Retina (tissue), 1 donor: ENCODE results near the gene SS18L1.
"Not testable (repeated sequence)": the region's sequence is repeated elsewhere in the genome, so short reads cannot be mapped to it uniquely, and the experiment has no call there.

ENCODE experiments used
- DNase-seq: peaks from one replicate; pipeline ENCODE4 v3.0.0-alpha.2; 2016

Gene SS18L1, protein sequence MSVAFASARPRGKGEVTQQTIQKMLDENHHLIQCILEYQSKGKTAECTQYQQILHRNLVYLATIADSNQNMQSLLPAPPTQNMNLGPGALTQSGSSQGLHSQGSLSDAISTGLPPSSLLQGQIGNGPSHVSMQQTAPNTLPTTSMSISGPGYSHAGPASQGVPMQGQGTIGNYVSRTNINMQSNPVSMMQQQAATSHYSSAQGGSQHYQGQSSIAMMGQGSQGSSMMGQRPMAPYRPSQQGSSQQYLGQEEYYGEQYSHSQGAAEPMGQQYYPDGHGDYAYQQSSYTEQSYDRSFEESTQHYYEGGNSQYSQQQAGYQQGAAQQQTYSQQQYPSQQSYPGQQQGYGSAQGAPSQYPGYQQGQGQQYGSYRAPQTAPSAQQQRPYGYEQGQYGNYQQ

GRCh38 chr20:62143081-62143956 lies at the start of gene SS18L1, which contains the start of gene PSMA7:
SS18L1 (plus strand) TSS chr20:62143769; CDS start chr20:62143821, 52 bp downstream.
PSMA7 (minus strand) TSS chr20:62143394; CDS start chr20:62143303, 91 bp downstream.
- peak; percentile 87 for DNase-seq

DNA sequence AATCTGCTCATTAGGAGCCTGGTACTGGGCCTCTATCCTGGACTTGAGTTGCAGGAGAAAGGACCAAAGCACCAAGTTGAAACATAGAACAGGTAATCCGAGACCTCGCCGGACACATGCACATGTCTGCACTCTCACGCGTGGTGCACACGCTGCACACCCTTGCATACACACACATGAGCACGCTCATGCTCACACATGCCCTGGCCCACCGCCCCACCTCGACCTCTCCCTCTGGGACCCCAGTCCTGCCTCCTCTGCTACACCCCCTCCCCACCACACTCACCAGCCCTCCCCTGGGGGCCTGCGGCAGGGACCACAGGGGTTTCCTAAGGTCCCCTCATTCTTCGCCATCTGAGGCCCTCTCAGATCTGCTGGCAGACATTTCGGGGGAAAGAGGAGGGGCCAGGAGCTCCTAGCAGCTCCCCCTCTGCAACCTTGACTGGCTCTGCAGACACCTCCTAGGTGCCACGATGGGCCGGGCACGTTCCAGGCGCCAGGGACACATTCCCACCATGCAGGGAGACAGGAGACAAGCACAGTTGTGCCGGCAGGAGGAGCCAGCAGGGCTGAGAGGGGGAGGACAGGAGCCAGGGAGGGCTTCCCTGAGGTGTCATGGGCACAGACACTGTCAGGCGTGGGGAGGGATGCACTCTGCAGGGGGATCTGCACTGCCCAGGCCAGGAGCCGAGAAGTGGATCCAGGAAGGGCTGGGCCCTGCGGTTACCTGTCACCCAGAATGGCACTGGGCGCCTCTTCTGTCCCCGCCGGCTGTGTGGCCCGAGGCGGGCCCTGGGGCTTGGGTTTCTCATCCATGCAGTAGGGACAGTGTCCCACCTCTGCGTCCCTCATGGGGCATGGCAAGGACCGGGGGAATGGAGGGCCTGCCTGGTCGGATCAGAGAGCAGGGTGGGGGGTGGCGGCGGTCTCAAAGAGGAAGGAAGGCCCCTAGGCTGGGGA lies 46.9 kb upstream of the SS18L1 start:
- DNase-seq = no peak

DNA sequence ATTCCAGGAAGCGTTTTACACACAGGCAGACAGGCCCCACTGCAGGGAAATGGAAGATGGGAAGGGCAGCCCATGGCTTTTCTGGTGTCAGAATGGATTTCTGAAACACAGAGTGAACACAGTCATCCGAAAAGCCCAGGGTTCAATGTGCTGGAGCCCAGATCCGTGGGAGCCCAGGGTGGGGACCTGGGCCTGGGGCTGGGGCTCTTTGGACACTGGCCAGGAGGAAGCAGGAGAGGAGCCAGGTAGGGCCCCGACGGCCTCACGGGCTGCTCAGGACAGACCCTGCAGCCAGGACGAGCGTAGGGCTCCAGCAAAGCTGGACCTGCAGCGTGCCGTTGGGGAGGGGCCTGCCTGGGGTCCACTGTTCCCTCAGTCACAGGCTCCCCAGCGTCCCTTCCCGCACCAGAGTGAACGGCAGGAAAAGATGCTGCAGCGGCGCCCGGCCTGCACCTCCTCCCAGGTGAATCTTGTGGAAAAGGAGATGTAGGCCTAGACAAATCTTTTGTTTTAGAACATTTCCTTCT lies 45.6 kb upstream of the SS18L1 start:
- no peak for DNase-seq

DNA sequence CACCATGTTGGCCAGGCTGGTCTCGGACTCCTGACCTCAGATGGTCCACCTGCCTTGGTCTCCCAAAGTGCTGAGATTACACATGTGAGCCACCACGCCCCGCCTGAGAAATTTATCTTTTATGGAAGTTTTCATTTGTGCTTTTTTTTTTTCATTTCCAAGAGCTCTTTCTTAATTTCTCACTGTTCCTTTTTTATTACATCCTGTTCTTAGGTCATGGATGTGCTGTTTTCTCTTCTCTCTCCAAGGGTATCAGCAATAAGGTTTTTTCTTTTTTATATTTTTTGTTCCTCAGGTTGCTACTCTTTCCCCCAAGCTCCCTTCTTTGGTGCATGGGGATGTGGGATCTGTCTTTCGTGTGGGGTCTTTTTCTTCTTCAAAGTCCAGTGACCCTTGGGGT lies 42.5 kb upstream of the SS18L1 start:
- DNase-seq = no peak

- DNase-seq = no peak
Observed at GRCh38 chr20:62103508-62104233, 39.9 kb upstream of the SS18L1 start.

DNA sequence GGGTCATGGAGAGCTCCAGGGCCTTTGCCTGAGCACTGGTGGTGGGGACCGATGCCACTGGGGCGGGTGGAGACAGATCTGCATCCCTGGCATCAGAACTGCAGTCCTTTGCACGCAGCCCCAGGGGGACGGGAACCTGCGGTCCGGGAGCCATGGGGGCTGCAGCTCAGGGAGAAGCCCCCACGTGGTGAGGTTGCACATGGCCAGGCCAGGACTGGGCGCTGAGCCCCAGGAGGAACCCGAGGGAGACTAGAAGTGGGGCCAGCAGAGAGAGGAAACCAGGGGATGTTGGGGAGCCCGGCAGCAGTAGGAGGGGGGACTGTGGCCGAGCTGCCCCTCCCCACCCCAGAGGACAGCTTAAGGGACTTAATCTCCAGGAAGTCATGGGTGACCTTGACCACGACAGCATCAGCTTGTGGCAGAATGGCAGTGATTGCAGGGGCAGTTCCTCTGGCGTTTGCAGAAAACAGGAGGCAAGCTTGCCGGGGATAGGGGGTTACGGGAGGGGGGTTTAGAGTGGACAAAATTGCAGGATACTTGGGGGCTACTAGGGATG lies 39.3 kb upstream of the SS18L1 start:
- DNase-seq = no peak

- no peak for DNase-seq
Observed at GRCh38 chr20:62104791-62105345, 38.7 kb upstream of the SS18L1 start.

GRCh38 chr20:62105592-62105991 lies 38.0 kb upstream of the SS18L1 start:
- no peak for DNase-seq

DNA sequence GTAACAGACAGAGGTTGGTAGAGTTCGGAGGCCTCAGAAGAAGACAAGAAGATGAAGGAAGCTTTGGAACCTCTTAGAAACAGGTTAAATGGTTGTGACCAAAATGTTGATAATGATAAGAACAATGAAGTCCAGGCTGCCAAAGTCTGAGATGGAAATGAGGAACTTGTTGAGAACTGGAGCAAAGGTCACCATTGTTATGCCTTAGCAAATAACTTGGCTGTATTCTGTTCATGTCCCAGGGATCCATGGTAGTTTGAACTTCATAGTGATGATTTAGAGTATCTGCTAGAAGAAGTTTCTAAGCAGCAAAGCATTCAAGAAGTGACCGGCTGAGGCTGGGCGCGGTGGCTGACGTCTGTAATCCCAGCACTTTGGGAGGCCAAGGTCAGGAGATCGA lies 32.4 kb upstream of the SS18L1 start:
- DNase-seq = no peak

DNA sequence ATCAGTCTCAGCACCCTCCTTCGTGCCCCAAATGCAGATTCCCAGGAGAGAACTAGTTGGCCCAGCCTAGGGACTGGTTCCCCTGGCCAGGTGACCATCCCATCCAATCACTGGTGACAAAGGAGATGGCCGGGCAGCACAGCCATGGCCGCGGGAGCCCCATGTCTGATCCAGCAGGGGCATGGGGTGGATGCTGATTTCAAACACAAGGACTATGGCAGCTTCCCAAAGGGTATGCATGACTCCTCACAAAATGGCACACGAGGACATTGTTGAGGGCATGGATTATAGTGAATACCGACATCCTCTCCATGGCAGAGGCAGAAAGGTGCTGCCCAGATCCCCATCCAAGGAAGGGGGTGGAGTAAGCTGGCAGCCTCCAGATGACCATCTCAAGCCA lies 31.2 kb upstream of the SS18L1 start:
- no peak for DNase-seq

GRCh38 chr20:62114894-62115293 lies 28.7 kb upstream of the SS18L1 start:
- DNase-seq = no peak

GRCh38 chr20:62115800-62116407 lies 27.7 kb upstream of the SS18L1 start:
- DNase-seq = not testable (repeated sequence)

DNA sequence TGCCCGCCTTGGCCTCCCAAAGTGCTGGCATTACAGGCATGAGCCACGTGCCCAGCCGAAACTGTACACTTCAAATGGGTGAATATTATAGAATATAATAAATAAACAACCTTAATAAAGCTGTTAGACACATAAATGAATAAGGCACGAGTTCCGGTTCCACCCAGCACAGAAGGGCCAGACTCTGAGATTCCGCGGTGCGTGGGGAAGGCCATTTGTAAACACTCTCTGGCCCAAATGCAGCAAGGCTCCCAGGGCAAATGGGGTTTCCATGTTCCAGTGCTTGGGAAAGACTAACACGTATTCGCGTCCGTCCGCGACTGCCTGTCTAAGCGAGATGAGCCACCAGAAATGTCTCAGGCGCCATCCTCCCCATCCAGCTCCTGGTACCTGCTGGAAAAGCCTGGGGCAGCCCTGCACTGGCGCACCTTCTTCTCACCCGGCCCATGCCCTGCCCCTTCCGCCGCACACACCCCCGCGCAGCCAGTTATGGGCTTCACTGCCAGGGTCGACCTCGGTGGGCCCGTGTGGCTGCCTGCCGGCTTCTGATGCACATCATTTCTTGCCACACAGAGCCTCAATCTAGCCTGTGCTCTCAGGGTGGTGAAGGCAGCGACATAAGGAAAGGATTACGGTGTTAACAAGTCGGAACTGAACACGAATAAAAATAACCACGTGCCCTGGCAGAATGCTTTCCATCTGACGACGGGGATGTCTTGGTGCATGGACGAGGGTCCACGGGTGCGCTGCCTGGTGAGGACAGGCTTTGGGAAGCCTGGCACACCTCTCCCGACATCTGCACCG lies 26.8 kb upstream of the SS18L1 start:
- no peak for DNase-seq

GRCh38 chr20:62117362-62117646 lies 26.3 kb upstream of the SS18L1 start:
- peak; percentile 83 for DNase-seq

- DNase-seq = no peak
Observed at GRCh38 chr20:62117658-62118057, 25.9 kb upstream of the SS18L1 start.

- DNase-seq = no peak
Observed at GRCh38 chr20:62118113-62119043, 25.2 kb upstream of the SS18L1 start.

DNA sequence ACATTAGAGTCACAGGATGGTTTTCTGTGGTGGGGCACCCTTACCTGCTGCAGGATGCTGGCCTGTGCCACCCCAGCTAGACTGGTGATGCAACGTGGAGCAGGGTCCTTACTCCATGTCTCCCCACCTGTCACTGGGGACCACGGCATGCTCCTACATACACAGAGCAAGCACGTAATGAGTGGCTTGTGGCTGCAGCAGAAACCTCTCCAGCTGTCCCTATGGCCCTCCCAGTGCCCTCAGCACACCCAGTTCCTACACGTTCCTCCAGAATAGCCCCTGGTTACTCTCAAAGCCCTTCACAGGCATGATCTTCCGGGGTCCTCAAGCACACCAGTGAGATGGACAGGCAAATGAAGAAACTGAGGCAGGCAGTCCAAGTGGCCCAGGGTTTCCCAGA lies 24.5 kb upstream of the SS18L1 start:
- no peak for DNase-seq

DNA sequence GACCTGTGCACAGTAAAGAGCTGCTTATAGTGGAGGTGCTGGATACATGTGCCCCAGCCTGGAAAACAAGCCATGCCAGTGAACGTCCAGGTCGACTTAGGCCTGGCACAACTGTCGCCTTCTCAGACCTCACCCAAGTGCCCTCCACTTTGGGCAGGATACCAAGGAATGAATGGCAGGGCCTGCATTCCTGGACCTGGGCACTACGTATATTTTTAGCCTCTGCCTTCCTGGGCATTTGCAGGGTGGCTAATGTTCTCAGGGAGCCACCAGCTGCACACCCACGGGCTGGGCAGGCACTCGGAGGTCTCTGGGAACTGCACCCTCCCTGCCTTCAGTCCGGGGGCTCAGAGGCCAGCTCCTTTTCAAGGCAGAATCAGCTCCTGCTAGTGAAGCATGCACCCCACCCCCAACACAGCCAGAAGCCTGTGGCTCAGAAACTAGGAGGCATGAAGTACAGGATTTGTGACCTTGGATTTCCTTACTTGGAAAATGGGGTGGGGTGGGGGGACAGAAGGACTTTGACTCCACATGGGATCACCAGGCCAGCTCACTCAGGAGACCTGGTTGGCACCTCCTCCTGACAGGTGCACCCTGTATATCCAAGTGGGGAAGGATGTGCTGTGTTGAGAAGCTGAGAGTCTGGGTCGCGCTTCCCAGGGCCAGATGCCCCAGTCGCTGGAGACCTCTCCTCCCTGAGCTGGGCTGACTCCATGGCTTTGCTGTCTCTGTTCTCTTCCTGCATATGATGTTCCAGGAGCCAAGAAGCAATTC lies 23.8 kb upstream of the SS18L1 start:
- DNase-seq = no peak
